ENCODE measurements around the gene WNT3. TPM values are rescaled to one million over a fixed set of nuclear protein-coding genes. Genes with fewer than 3 reads are reported as not detected.
A peak's percentile ranks its signal among the peaks of the same experiment; 100 is the strongest.

The WNT3 gene
- total and polyA plus RNA-seq, 10 donors, result 0.32 to 0.94 (median 0.67) TPM

- peaks cover 0 to 9% (median 2%) of the 10 kb centered on the region in 6 donors for H3K4me1 ChIP-seq
- H3K27ac ChIP-seq, result no peak overlapping the region
- H3K9me3 ChIP-seq, result peaks cover 0 to 4% (median 0%) of the 10 kb centered on the region in 8 donors
- H3K27me3 ChIP-seq (replicated peaks in 1 of 7), result peaks cover 0 to 25% (median 8%) of the 10 kb centered on the region in 7 donors
- intact Hi-C loops (cut with DNase I; ENCODE audit: low total_unique reads), result no loop called here
- 61 to 79% (median 68%) methylated on average over 2 of the region's 2 CpGs for WGBS, 5 donors
- H3K36me3 ChIP-seq, result no peaks in the 10 kb centered on the region
- TF ChIP-seq, protein P1, sequence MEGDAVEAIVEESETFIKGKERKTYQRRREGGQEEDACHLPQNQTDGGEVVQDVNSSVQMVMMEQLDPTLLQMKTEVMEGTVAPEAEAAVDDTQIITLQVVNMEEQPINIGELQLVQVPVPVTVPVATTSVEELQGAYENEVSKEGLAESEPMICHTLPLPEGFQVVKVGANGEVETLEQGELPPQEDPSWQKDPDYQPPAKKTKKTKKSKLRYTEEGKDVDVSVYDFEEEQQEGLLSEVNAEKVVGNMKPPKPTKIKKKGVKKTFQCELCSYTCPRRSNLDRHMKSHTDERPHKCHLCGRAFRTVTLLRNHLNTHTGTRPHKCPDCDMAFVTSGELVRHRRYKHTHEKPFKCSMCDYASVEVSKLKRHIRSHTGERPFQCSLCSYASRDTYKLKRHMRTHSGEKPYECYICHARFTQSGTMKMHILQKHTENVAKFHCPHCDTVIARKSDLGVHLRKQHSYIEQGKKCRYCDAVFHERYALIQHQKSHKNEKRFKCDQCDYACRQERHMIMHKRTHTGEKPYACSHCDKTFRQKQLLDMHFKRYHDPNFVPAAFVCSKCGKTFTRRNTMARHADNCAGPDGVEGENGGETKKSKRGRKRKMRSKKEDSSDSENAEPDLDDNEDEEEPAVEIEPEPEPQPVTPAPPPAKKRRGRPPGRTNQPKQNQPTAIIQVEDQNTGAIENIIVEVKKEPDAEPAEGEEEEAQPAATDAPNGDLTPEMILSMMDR (IDR thresholded peaks at IDR 0.05 in 8 of 11, conservative IDR thresholded peaks at IDR 0.05 in 3 of 11), result no peak
- no peak for TF ChIP-seq POLR2A (IDR thresholded peaks at IDR 0.05)
- TF ChIP-seq POLR2AphosphoS5 (IDR thresholded peaks at IDR 0.05), result no peak
- H3K4me3 ChIP-seq, result no peak overlapping the region
- no peak for DNase-seq
Observed at GRCh38 chr17:46836500-46836899, 18.0 kb upstream of the WNT3 start.

GRCh38 chr17:46834846-46835245, 16.4 kb upstream of the WNT3 start:
- DNase-seq, result peak; percentile 13
- peaks cover 0 to 3% (median 0%) of the 10 kb centered on the region in 8 donors for H3K9me3 ChIP-seq
- 94 to 99% (median 96%) methylated on average over 3 of the region's 3 CpGs for WGBS, 5 donors
- H3K4me3 ChIP-seq, result no peak overlapping the region
- H3K27me3 ChIP-seq (replicated peaks in 1 of 7), result peaks cover 0 to 16% (median 0%) of the 10 kb centered on the region in 7 donors
- H3K36me3 ChIP-seq, result no peaks in the 10 kb centered on the region
- TF ChIP-seq, protein P1 (IDR thresholded peaks at IDR 0.05 in 8 of 11, conservative IDR thresholded peaks at IDR 0.05 in 3 of 11), result no peak
- no peak for TF ChIP-seq POLR2A (IDR thresholded peaks at IDR 0.05)
- no peak for TF ChIP-seq POLR2AphosphoS5 (IDR thresholded peaks at IDR 0.05)
- intact Hi-C loops (cut with DNase I; ENCODE audit: low total_unique reads), result no loop called here
- H3K27ac ChIP-seq, result no peak overlapping the region
- H3K4me1 ChIP-seq, result peaks cover 0 to 6% (median 0%) of the 10 kb centered on the region in 6 donors

- intact Hi-C loops (cut with DNase I; ENCODE audit: low total_unique reads), result no loop called here
- H3K27ac ChIP-seq, result no peak overlapping the region
- H3K27me3 ChIP-seq (replicated peaks in 1 of 7), result peaks cover 0 to 19% (median 0%) of the 10 kb centered on the region in 7 donors
- H3K4me3 ChIP-seq, result no peak overlapping the region
- H3K36me3 ChIP-seq, result no peaks in the 10 kb centered on the region
- no peaks in the 10 kb centered on the region for H3K9me3 ChIP-seq
- 77 to 98% (median 88%) methylated on average over 2 of the region's 2 CpGs for WGBS, 5 donors
- peaks cover 0 to 6% (median 0%) of the 10 kb centered on the region in 6 donors for H3K4me1 ChIP-seq
- no peak for DNase-seq
- TF ChIP-seq, protein P1 (IDR thresholded peaks at IDR 0.05 in 8 of 11, conservative IDR thresholded peaks at IDR 0.05 in 3 of 11), result no peak
- no peak for TF ChIP-seq POLR2A (IDR thresholded peaks at IDR 0.05)
- TF ChIP-seq POLR2AphosphoS5 (IDR thresholded peaks at IDR 0.05), result no peak
Observed at GRCh38 chr17:46833840-46834208, 15.3 kb upstream of the WNT3 start.

GRCh38 chr17:46832945-46833839, 14.7 kb upstream of the WNT3 start:
- DNase-seq, result peak; percentile 47

More at GRCh38 chr17:46832945-46833839, 14.7 kb upstream of the WNT3 start:
- H3K27ac ChIP-seq, result no peak overlapping the region
- WGBS, 5 donors, result 65 to 84% (median 79%) methylated on average over 16 to 17 of the region's 17 CpGs
- peaks cover 0 to 6% (median 0%) of the 10 kb centered on the region in 6 donors for H3K4me1 ChIP-seq
- intact Hi-C loops (cut with DNase I; ENCODE audit: low total_unique reads), result no loop called here
- peaks cover 0 to 19% (median 0%) of the 10 kb centered on the region in 7 donors for H3K27me3 ChIP-seq (replicated peaks in 1 of 7)
- no peaks in the 10 kb centered on the region for H3K9me3 ChIP-seq
- no peak overlapping the region for H3K4me3 ChIP-seq
- H3K36me3 ChIP-seq, result no peaks in the 10 kb centered on the region
- no peak for TF ChIP-seq POLR2A (IDR thresholded peaks at IDR 0.05)
- TF ChIP-seq, protein P1 (IDR thresholded peaks at IDR 0.05 in 8 of 11, conservative IDR thresholded peaks at IDR 0.05 in 3 of 11), result no peak
- TF ChIP-seq POLR2AphosphoS5 (IDR thresholded peaks at IDR 0.05), result no peak

Data from spleen (tissue), 11 donors.